HG03108 (cell line): ENCODE measurements around the gene NRXN3.

Experiments
- ATAC-seq: cut with Tn5 transposase; IDR thresholded peaks from one replicate; pipeline ENCODE4 v1.9.1; 2021; ENCODE audit warnings: moderate library complexity; ENCODE audit not compliant: unreplicated experiment

The NRXN3 gene

GRCh38 chr14:79424462-79424861 lies 1254.3 kb downstream of the NRXN3 start:
- no peak for ATAC-seq

- ATAC-seq, result no peak
Measured at GRCh38 chr14:79426103-79426755, 1256.1 kb downstream of the NRXN3 start.

- ATAC-seq, result no peak
Measured at GRCh38 chr14:79432640-79433039, 1262.5 kb downstream of the NRXN3 start.

- ATAC-seq, result no peak
Measured at GRCh38 chr14:79436335-79436734, 1266.2 kb downstream of the NRXN3 start.

- no peak for ATAC-seq
Measured at GRCh38 chr14:79437951-79438350, 1267.8 kb downstream of the NRXN3 start.

- no peak for ATAC-seq
Measured at GRCh38 chr14:79438696-79439342, 1268.6 kb downstream of the NRXN3 start.

- no peak for ATAC-seq
Measured at GRCh38 chr14:79442786-79443185, 1272.6 kb downstream of the NRXN3 start.

- no peak for ATAC-seq
Measured at GRCh38 chr14:79443602-79444001, 1273.4 kb downstream of the NRXN3 start.

- ATAC-seq, result no peak
Measured at GRCh38 chr14:79448960-79449359, 1278.8 kb downstream of the NRXN3 start.

- ATAC-seq, result no peak
Measured at GRCh38 chr14:79451601-79452000, 1281.4 kb downstream of the NRXN3 start.

- no peak for ATAC-seq
Measured at GRCh38 chr14:79453276-79453675, 1283.1 kb downstream of the NRXN3 start.

- ATAC-seq, result no peak
Measured at GRCh38 chr14:79464468-79464867, 1294.3 kb downstream of the NRXN3 start.

GRCh38 chr14:79465651-79466050 lies 1295.5 kb downstream of the NRXN3 start:
- no peak for ATAC-seq

- ATAC-seq, result no peak
Measured at GRCh38 chr14:79466938-79467527, 1296.9 kb downstream of the NRXN3 start.

- no peak for ATAC-seq
Measured at GRCh38 chr14:79467835-79468234, 1297.7 kb downstream of the NRXN3 start.

- no peak for ATAC-seq
Measured at GRCh38 chr14:79468486-79468885, 1298.3 kb downstream of the NRXN3 start.

- no peak for ATAC-seq
Measured at GRCh38 chr14:79473651-79474050, 1303.5 kb downstream of the NRXN3 start.

- no peak for ATAC-seq
Measured at GRCh38 chr14:79475887-79476532, 1305.8 kb downstream of the NRXN3 start.

GRCh38 chr14:79476552-79476951 lies 1306.4 kb downstream of the NRXN3 start:
- no peak for ATAC-seq

- no peak for ATAC-seq
Measured at GRCh38 chr14:79480212-79480611, 1310.0 kb downstream of the NRXN3 start.

- ATAC-seq, result no peak
Measured at GRCh38 chr14:79482825-79483224, 1312.7 kb downstream of the NRXN3 start.
